HG03520 (cell line): ENCODE data around the gene RAB8B.

Experiments
- ATAC-seq: cut with Tn5 transposase; IDR thresholded peaks from one replicate; pipeline ENCODE4 v1.9.1; 2021; ENCODE audit warnings: mild to moderate bottlenecking, moderate library complexity; ENCODE audit not compliant: unreplicated experiment

Gene RAB8B

GRCh38 chr15:63305260-63305659 lies 115.9 kb downstream of the RAB8B start:
- no peak for ATAC-seq

GRCh38 chr15:63306492-63307073 lies 117.2 kb downstream of the RAB8B start:
- ATAC-seq, result no peak

GRCh38 chr15:63308491-63308890 lies 119.1 kb downstream of the RAB8B start:
- ATAC-seq, result no peak

- no peak for ATAC-seq
Observed at GRCh38 chr15:63308947-63309346, 119.5 kb downstream of the RAB8B start.

- no peak for ATAC-seq
Observed at GRCh38 chr15:63310646-63311045, 121.2 kb downstream of the RAB8B start.

- ATAC-seq, result no peak
Observed at GRCh38 chr15:63312286-63312685, 122.9 kb downstream of the RAB8B start.

- no peak for ATAC-seq
Observed at GRCh38 chr15:63313825-63314224, 124.4 kb downstream of the RAB8B start.

- ATAC-seq, result no peak
Observed at GRCh38 chr15:63314409-63314808, 125.0 kb downstream of the RAB8B start.
